Measurements from ENCODE around the gene MAP3K10.
"Not testable (repeated sequence)": the region's sequence is repeated elsewhere in the genome, so short reads cannot be mapped to it uniquely, and the experiment has no call there.

MAP3K10 gene

GRCh38 chr19:40217934-40218890, 27.0 kb downstream of the MAP3K10 start, which contains the start of gene TTC9B:
Gene TTC9B (minus strand): TSS chr19:40218384. CDS start chr19:40218381, 3 bp downstream.
- peak in 1 of 2 experiments; percentile 23 for DNase-seq

- not testable (repeated sequence) for DNase-seq
Measured at GRCh38 chr19:40219029-40219428, 27.8 kb downstream of the MAP3K10 start.

- DNase-seq, result no peak
Measured at GRCh38 chr19:40219721-40220276, 28.6 kb downstream of the MAP3K10 start.

GRCh38 chr19:40220674-40221073, 29.4 kb downstream of the MAP3K10 start:
- DNase-seq, result no peak

GRCh38 chr19:40221858-40222619, 30.8 kb downstream of the MAP3K10 start:
- DNase-seq, result peak; percentile 80 to 94

GRCh38 chr19:40223135-40223822, 32.1 kb downstream of the MAP3K10 start:
- DNase-seq, result no peak

- no peak for DNase-seq
Measured at GRCh38 chr19:40224342-40225150, 33.3 kb downstream of the MAP3K10 start.

GRCh38 chr19:40225440-40226305, 34.4 kb downstream of the MAP3K10 start:
- DNase-seq, result no peak

- no peak for DNase-seq
Measured at GRCh38 chr19:40228346-40228745, 37.1 kb downstream of the MAP3K10 start.

- no peak for DNase-seq
Measured at GRCh38 chr19:40228863-40229262, 37.6 kb downstream of the MAP3K10 start.

GRCh38 chr19:40229484-40229883, 38.3 kb downstream of the MAP3K10 start:
- no peak for DNase-seq

GRCh38 chr19:40229926-40230417, 38.7 kb downstream of the MAP3K10 start:
- no peak for DNase-seq

GRCh38 chr19:40231057-40231456, 39.8 kb downstream of the MAP3K10 start:
- no peak for DNase-seq

GRCh38 chr19:40231544-40232424, 40.6 kb downstream of the MAP3K10 start:
- DNase-seq, result no peak

- DNase-seq, result no peak
Measured at GRCh38 chr19:40232479-40232878, 41.3 kb downstream of the MAP3K10 start.

- DNase-seq, result no peak
Measured at GRCh38 chr19:40232949-40233810, 42.0 kb downstream of the MAP3K10 start.

- no peak for DNase-seq
Measured at GRCh38 chr19:40233811-40234389, 42.7 kb downstream of the MAP3K10 start.

Data from NCI-H446 (cell line).